Embryonic facial prominence (tissue), 1 donor: Measurements from ENCODE around the gene MMEL1.

Source experiments
- DNase-seq: peaks from one replicate; pipeline ENCODE4 v3.0.0-alpha.2; 2016; ENCODE audit errors: extremely low spot score

Gene MMEL1

DNA sequence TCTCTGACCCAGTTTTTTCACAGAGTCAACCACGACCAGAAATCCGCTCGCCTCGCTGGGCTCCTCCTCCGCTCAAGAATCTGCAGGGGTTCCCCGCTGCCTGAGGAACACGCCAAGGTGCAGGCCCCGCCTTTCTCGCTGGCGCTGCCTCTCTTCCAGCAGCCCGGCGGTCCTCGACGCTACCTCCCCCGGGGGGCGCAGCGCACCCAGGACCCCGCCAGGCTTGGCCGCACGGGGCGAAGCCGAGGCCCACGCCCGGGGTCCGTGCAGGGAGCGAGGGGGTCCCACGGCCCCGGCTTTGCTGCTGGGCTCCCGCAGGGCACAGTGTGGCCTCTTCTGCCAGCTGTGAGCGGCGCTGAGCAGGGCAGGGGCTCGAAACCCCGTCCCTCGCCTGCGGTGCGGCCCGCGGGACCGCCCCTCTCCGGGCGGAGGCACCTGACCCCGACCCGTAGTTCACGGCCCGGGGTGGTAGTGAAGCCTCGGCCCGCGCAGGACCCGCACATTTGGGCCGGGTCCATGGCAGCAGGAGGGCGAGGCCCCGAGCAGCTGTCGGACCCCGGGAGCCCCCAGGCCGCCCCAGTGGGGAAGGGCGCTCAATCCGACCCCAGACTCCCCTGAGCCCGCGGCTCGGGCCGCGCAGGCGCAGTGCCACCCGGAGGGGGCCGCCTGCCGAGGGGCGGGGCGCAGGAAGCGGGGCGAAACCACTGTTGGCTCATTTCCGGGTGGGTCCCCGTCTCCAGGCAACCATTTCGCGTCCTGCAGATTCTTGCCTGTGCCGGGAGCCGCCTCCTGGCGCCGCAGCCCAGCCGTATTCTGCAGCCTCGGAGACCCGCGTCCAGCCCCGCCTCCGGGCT, 10.0 kb upstream of the MMEL1 start:
- DNase-seq = peak; percentile 86

DNA sequence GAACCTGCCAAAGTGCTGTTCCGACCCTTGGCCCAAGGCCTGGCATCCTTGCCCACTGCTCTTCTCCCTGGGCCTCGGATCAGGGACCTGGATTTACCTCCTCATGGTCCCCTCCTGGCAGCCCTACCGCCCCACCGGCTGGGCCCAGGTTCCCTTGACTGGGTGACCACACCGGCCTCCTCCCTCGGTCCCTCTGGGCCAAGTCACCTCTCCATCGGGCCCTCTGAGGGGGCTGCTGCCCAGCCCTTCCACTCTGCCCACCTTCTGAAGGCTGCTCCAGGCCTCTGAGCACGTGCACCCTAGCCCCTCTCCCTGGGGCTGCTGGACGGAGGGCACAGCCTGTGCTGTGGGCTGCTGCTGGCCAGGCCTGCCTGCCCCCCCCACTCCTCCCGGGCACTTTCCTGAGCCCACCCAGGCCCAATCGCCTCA, 9.3 kb upstream of the MMEL1 start:
- no peak for DNase-seq

DNA sequence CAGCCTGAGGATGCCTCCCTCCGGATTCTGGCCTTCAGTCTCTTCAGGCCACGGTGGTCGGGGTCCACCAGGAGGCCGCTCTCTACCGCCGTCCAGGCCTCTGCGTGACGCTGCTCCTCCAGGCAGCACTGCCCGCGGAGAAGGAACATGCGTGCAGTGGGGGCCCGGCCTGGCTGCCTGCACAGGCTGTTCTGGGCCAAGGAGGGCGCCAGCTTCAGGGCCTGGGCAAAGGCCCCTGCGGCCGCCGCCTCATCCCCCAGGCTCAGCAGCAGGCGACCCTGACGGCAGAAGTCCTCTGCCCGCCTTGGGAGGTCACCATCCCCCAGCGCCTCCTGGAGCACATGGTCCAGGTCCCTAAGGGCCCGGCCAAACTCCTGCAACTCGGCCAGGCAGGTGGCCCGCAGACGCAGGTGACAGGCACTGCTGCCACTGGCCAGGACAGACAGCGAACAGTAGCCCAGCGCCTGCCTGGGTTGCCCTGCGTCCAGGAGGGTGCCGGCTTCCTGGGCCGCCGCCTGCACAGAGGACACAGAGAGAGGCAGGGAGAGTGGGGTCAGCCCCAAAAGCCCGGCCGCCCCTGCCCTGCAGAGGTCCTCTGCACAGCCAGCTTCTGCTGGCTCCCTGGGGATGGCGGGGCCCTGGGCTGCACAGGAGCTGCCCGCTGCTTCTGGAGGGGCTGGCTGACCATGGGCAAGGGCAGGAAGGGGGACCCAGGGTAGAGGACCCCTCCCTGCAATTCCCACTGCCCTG, 8.7 kb upstream of the MMEL1 start:
- no peak for DNase-seq

DNA sequence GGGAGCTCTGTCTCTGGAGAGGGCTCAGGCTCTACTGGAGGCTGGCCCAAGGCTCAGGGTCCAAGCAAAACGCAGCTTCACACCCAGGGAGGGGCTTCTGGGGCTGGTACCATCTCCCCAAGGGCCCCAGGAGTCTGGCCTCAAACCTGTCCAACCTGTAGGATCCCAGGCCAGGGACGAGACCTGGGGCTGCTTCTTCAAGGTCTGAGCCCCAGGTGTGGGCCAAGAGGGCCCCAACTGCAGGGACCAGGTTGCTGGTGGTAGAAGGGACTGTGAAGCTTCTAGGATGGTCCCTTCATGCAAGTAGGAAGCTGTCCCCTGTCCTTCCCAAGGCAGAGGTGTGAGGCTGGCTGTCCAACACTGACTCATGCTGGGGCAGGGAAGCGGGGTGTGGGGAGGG, 7.8 kb upstream of the MMEL1 start:
- DNase-seq = no peak

DNA sequence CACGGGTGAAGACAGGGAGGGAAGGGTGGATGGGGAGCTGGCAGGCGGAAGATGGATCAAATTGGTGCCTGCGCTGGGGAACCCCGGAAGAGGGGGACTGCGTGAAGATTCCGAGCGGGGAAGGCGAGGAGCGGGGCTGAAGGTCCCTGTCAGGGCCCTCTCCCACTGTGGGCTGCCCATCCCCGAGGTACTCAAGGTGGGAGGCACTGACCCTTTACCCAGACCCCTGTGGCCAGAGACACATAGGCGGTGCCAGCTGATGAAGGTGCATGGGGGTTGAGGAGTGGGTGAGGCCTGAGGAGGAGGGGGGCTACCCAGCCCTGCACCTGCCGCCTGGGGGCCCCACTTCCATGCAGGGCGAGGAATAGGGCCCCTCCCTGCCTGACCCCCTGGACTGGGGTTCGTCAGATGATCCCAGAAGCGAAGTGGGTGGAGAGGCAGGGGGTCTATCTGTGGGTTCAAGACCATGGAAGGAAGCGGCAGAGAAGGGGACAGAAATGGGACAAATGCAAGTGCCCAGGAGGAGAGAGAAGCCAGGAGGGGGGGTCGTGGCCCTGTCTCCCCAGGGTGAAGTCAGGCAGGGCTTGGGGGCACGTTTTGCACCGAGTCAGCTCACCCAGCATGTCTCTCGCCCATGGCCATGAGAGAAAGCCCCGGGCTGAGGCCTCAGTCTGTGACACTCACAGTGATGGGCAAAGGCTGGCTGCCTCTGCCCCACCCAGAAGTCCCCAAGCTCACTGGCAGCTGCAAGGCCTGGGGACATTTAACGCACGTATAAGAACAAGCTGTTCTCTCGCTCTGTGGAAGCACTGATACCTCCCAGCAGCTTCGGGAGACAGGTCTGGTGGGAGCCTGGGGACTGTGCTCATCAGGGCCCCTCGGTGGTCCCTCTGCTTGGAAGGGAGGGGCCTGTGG, 7.0 kb upstream of the MMEL1 start:
- no peak for DNase-seq

DNA sequence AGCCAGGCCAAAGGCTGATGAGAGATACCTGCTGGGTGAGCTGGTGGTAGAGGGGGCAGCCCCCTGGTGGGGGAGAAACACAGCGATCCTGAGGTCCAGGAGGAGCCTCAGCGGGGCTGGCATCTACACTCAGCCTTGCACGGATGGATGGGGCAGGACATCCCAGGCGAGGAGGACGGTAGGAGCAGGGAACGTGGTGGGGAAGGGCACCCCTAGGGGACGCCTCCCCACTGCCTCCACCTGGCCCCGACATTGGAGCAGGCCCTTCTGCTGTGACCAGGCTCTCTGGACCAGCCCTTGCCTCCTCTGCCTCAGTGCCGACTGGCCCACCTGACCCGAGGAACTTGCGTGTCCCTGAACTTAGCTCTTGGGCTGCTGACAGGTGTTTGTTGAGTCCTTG, 6.4 kb upstream of the MMEL1 start:
- DNase-seq = no peak

DNA sequence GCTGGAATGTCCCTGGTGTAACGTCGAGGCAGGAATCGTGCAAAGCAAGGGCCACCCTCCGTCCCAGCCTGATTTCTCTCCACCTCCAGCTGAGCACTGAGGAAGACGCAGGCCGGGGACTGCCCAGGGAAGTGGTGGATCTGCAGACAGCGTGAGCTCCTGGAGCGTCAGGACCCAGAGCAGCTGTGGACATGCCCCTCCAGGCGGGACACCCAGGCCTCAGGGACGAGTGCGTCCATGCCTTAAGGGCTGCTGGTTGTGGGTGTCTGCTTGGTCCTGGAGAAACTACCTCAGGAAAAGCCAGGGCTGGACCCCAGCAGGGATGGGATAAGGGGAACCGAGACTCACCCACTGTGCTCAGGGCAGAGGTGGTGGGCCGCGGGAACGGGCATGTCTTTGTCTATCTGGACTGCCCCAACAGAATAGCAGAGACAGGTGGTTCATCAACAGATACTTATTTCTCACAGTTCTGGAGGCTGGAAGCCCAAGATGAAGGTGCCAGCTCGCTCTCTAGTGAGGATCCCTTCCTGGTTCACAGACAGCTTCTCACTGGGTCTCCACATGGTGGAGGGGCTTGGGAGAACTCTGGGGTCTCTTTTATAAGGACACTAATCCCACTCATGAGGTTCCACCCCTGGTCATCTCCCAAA, 5.8 kb upstream of the MMEL1 start:
- DNase-seq = no peak

DNA sequence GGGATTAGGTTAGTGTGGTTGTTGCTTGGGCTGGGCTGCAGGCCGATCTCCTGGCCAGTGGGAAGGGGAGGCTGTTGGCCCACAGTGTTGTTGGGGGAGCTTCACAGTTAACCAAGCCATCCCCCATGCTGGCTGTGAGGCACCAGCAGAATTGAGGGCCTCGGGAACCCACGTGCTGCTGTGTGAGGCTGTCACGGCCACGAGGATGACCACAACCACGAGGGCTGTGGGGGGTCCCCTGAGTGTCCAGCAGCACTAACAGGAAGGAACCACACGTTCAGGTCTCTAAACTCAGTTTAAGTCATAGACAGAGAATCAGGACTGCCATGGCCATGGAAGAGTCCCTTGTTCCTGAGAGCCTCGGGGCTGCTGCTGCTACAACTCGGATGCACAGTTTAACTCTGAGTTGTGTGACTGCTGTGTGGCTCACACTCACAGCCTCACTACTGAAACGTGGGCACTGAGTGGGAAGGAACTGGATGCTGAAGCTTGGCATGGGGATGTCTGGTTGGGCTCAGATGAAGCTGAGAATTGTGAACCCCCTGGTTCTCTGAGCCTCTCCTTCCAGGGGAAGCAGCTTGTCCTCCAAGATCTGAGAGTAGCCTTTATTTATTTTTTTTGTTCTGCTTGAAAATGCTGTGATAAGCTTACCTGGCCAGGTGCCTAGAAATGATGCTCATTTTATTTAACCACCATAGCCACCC, 4.8 kb upstream of the MMEL1 start:
- no peak for DNase-seq

DNA sequence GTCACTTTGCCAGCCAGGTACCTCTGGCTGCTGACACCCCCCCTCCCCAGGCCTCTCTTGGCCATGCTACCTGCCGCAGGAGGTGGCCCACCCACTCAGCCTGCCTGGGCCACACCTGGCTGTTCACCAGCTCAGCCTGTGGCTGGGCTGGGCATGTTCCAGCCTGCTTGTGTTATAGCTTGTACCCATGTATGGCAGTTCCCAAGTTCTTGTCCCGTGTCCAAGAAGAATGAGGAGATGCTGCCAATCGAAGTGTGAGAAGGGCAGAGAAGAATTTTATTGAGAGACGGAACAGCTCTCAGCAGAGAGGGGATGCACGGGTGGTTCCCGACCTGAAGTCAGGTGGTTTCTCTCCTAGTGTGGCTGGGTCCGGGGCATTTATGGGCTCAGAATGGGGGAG, 3.9 kb upstream of the MMEL1 start:
- DNase-seq = no peak

DNA sequence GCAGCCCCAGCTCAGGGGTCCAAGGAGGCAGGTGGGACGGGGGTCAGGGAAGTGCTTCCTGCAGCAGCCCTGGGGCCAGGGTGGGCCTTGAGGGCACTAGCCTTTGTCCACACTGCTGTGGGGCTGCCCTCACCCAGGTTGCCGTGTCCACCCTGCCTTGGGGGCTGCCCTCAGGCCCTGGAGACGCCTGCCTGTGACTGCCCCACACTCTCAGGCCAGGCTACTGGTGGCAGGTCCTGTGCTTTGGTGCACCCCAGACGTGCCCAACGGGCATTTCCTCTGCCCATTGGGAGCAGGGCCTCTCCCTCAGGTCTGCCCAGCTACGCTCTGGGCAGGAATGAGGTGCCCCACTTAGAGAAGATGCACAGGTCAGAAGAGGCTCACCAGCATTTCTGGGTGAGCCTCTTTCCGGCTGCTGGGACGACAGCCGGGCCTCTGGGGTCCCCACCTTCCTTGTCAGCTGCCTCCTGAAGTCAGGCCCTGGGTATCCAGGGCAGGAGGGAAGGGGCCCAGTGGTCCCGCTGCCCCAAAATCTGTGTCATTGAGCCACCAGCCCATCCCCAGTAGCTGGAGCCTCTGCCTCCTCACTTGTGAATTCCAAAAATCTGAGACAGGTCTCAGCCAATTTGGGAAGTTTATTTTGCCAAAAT, 2.7 kb upstream of the MMEL1 start:
- no peak for DNase-seq

DNA sequence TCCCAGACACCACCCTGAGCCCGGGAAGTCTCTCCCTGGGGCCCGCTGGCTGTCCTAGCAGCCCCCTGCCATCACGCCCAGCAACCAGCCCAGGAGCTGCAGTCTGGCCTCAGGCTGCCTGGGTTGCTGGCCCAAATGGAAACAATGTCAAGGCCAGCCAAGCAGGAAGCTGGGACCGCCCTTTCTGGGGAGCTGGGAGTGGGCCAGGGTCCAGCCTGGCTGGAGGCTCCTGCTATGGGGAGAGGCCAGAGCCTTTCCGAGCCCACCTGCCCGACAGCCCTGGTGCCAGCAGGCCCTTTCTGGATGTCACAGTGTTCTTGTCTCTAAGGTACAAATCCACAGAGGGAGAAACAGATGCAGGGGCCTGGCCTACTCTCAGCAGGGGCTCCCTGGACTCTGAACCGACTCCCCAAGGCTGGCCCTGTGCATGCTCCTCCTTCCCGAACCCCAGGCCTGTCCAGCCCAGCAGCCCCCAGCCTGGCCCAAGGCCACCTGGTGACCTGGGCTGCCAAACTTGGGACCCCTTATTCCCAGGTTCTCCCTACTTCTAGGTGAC, 1.2 kb upstream of the MMEL1 start:
- no peak for DNase-seq

DNA sequence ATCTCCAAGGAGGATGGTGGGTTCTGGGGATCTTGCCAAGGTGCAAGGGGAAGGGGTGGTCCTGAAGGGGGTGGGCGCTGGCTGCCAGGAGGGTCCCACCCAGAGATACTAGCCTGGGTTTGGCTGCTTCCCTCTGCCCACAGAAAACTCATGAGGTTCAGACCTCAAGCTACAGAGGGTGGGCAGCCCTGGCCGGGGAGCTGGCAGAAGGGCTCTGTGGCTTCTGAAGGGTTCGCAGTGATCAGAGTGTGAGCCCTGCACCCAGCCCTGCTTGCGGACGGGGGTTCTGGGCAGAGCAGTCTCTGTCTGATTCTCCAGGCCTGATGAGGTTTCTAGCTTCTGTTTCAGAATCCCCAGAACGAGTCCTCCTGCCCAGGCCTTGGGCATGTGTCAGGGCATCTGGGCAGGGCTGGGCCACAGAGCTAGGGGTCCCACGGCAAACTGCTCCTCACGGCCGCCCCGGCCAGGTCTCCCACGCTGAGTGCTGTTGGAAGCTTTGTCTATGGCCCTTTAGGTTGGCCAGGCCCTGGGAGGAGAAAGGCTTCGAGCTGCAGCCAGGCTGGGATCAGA, 635 bp upstream of the MMEL1 start:
- DNase-seq = no peak

DNA sequence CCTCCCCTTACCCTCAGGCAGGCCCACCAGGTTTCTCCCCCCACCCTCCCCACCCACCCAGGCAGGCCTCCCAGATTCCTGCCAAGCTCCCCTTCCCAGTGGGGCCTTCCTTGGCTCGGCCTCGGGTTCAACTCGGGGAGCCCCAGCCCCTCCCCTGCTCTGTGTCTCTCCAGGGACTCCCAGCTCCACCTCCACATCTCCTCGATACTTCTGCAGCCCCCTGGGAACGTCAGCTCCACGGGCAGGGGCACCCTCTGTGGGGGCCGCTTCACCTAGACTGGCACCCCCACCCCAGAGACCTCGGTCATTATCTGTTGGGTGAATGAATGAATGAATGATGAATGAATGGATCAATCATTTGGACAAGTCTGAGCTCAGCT, 775 bp downstream of the MMEL1 start:
- no peak for DNase-seq

DNA sequence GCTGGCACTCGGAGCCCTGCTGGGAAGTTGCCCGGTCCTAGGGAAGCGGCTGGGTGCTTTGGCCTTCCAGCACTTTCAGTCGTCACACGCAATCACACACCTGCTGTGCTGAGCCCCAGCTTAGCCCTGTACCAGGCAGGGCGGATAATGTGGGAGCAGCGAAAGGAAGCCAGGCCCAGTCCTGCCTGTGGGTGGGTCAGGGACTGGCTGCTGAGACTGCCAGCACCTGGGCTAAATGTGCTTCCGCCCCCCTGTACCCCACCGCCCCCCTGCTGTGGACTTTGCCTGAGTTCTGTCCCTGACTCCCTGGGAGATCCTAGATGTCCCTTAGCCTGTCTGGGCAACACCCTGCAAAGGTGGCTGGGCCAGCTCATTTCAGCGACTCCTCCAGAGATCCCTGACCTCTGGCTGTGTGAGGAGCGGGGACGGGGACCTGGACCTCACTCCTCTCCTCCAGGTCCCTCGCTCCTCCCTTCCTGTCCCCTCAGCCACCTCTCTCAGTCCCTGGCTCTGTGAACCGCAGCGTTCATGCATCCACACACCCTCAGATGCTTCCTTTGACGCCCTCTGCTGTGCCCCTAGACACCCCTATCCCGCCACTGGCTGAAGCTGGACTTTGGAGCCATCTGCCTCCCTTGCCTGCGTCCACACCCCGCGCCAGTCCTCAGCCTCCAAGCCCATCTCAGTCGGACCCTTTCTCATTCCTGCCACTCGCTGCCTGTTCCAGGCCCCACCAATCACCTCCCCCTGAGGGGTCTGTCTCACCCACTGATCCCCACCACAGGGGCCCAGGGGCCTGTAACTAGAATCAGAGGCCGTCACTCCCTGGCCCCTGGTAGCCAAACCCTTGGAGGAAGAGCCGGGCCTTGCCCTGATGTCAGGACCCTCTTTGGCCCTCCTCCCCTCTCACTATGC, 1.4 kb downstream of the MMEL1 start:
- no peak for DNase-seq

DNA sequence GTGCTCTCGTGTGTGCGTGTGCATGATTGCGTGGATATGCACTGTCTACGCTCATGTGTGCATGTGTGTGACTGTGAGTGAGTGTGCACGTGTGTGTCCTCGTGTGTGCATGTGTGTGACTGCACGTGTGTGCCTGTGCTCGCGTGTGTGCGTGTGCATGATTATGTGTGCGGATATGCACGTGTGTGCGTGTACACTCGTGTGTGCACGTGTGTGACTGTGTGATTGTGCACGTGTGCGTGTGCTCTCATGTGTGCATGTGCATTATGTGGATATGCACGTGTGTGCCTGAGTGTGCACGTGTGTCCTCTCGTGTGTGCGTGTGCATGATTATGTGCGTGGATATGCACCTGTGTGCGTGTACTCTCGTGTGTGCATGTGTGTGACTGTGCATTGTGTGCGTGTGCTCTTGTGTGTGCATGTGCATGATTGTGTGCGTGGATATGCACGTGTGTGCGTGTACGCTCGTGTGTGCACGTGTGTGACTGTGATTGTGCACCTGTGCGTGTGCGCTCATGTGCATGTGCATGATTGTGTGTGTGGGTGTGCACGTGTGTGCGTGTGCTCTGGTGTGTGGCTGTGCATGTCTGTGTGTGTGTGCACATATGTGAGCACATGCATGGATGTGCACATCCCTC, 2.2 kb downstream of the MMEL1 start:
- DNase-seq = no peak

DNA sequence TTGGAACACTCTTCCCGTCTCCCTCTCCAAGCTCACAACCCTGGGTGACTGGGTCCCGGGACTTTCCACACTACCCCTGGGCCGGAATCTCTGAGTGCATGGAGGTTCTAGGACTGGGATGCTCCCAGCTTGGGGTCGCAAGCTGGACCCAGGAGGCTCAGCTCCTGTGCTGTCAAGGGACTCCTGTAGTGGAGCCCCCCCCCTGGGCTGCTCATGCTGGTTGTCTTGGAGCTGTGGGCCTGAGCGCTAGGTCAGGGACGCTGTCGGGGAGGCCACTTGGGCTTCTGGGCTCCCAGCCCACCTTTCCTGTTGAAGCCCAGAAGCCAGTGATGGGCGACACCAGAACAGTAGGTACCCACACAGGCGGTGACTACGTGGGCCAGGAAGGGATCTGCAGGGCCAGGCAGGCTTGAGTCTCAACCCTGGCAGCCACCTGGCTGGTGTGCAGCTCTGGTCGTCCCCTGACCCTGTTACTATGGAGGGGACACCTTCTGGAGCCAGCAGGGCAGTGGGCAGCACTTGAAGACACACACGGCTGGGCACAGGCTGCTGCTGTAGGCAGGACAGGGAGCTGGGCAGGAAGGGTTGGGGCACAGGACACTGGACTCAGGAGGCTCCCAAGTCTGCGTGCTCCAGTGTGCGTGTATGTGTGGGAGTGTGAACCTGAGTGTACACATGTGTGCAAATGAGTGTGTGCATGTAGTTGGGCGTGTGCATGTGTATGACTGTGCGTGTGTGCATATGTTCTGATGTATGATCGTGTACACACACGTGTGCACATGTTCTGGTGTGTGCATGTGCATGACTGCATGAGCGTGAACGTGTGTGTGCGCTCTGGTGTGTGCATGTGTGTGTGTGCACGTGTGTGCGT, 3.0 kb downstream of the MMEL1 start:
- no peak for DNase-seq

DNA sequence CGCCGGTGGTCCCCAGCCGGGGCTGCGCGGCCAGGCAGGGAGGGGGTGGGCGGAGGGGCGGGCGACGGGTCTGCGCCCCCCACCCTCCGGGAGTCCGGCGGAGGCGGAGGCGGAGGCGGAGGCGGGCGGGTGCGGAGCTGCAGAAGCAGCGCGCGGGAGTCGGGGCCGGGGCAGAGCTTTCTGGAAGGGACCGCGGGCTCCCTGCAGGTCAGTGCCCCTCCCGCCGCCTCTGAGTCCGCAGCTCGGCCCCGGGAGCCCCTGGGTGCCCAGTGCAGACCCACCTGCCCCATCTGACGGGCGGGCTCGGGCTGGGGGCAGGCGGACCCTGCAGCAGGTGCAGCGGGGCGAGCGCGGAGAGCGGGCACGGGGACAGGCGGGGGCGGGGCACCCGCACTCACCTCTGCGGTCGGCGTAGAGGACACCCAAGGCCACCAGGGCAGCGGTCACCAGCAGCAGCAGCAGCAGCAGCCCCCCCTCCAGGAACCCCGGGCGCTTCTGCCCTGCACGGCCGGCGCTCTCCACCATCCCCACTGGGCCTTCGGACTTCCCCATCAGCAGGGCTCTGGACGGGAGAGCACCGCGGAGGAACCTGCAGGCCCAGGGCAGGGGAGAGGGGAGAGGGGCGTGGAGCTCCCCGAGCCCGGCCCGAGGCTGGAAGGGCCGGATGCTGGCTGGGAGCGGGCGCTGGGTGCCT, 3.7 kb downstream of the MMEL1 start:
- DNase-seq = no peak
